ENCODE results near the gene TMEM244. TPM values are rescaled to one million over a fixed set of nuclear protein-coding genes. Genes with fewer than 3 reads are reported as not detected.

TMEM244 gene
- total RNA-seq, 1 donor from 2014 or later: not detected

GRCh38 chr6:129849456-129849855 is 11.7 kb downstream of the TMEM244 start:
- no peaks in the 10 kb centered on the region for H3K36me3 Mint-ChIP-seq (ENCODE audit: low read depth, unreplicated experiment)
- peaks cover 5% of the 10 kb centered on the region for H3K27me3 Mint-ChIP-seq (ENCODE audit: unreplicated experiment)
- peaks cover 8% of the 10 kb centered on the region for H3K4me1 Mint-ChIP-seq (ENCODE audit: unreplicated experiment)
- DNase-seq (ENCODE audit: low spot score): no peak
- no peak overlapping the region for H3K27ac Mint-ChIP-seq (ENCODE audit: unreplicated experiment)
- TF ChIP-seq CTCF (IDR thresholded peaks at IDR 0.05; ENCODE audit: unreplicated experiment): no peak
- no peak overlapping the region for H3K4me3 Mint-ChIP-seq (ENCODE audit: unreplicated experiment)
- H3K9me3 Mint-ChIP-seq (ENCODE audit: unreplicated experiment): no peaks in the 10 kb centered on the region

GRCh38 chr6:129846761-129847160 is 14.4 kb downstream of the TMEM244 start:
- H3K36me3 Mint-ChIP-seq (ENCODE audit: low read depth, unreplicated experiment): no peaks in the 10 kb centered on the region
- H3K27me3 Mint-ChIP-seq (ENCODE audit: unreplicated experiment): peaks cover 2% of the 10 kb centered on the region
- no peaks in the 10 kb centered on the region for H3K9me3 Mint-ChIP-seq (ENCODE audit: unreplicated experiment)
- H3K27ac Mint-ChIP-seq (ENCODE audit: unreplicated experiment): no peak overlapping the region
- DNase-seq (ENCODE audit: low spot score): no peak
- no peak overlapping the region for H3K4me3 Mint-ChIP-seq (ENCODE audit: unreplicated experiment)
- no peak for TF ChIP-seq CTCF (IDR thresholded peaks at IDR 0.05; ENCODE audit: unreplicated experiment)
- no peaks in the 10 kb centered on the region for H3K4me1 Mint-ChIP-seq (ENCODE audit: unreplicated experiment)

GRCh38 chr6:129845696-129846095 is 15.4 kb downstream of the TMEM244 start:
- Mint-ChIP-seq H3K36me3 (ENCODE audit: low read depth, unreplicated experiment) (no peaks in the 10 kb centered on the region), H3K4me3 (ENCODE audit: unreplicated experiment) (no peak overlapping the region), H3K9me3 (ENCODE audit: unreplicated experiment) (no peaks in the 10 kb centered on the region), H3K27me3 (ENCODE audit: unreplicated experiment) (peaks cover 2% of the 10 kb centered on the region), H3K27ac (ENCODE audit: unreplicated experiment) (no peak overlapping the region), H3K4me1 (ENCODE audit: unreplicated experiment) (no peaks in the 10 kb centered on the region)
- TF ChIP-seq CTCF (IDR thresholded peaks at IDR 0.05; ENCODE audit: unreplicated experiment): no peak
- no peak for DNase-seq (ENCODE audit: low spot score)

- Mint-ChIP-seq H3K27ac (ENCODE audit: unreplicated experiment) (no peak overlapping the region), H3K9me3 (ENCODE audit: unreplicated experiment) (no peaks in the 10 kb centered on the region), H3K36me3 (ENCODE audit: low read depth, unreplicated experiment) (no peaks in the 10 kb centered on the region), H3K27me3 (ENCODE audit: unreplicated experiment) (peaks cover 2% of the 10 kb centered on the region), H3K4me3 (ENCODE audit: unreplicated experiment) (no peak overlapping the region), H3K4me1 (ENCODE audit: unreplicated experiment) (no peaks in the 10 kb centered on the region)
- TF ChIP-seq CTCF (IDR thresholded peaks at IDR 0.05; ENCODE audit: unreplicated experiment): no peak
- no peak for DNase-seq (ENCODE audit: low spot score)
Observed at GRCh38 chr6:129844118-129844891, 16.8 kb downstream of the TMEM244 start.

- Mint-ChIP-seq H3K27me3 (ENCODE audit: unreplicated experiment) (peaks cover 2% of the 10 kb centered on the region), H3K4me1 (ENCODE audit: unreplicated experiment) (no peaks in the 10 kb centered on the region), H3K4me3 (ENCODE audit: unreplicated experiment) (no peak overlapping the region), H3K9me3 (ENCODE audit: unreplicated experiment) (no peaks in the 10 kb centered on the region), H3K27ac (ENCODE audit: unreplicated experiment) (no peak overlapping the region), H3K36me3 (ENCODE audit: low read depth, unreplicated experiment) (no peaks in the 10 kb centered on the region)
- DNase-seq (ENCODE audit: low spot score): no peak
- no peak for TF ChIP-seq CTCF (IDR thresholded peaks at IDR 0.05; ENCODE audit: unreplicated experiment)
Observed at GRCh38 chr6:129843573-129843972, 17.5 kb downstream of the TMEM244 start.
